Measurements from ENCODE around the gene SFXN5.

- TF ChIP-seq, protein P1, sequence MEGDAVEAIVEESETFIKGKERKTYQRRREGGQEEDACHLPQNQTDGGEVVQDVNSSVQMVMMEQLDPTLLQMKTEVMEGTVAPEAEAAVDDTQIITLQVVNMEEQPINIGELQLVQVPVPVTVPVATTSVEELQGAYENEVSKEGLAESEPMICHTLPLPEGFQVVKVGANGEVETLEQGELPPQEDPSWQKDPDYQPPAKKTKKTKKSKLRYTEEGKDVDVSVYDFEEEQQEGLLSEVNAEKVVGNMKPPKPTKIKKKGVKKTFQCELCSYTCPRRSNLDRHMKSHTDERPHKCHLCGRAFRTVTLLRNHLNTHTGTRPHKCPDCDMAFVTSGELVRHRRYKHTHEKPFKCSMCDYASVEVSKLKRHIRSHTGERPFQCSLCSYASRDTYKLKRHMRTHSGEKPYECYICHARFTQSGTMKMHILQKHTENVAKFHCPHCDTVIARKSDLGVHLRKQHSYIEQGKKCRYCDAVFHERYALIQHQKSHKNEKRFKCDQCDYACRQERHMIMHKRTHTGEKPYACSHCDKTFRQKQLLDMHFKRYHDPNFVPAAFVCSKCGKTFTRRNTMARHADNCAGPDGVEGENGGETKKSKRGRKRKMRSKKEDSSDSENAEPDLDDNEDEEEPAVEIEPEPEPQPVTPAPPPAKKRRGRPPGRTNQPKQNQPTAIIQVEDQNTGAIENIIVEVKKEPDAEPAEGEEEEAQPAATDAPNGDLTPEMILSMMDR (conservative IDR thresholded peaks at IDR 0.05) = no peak
- no peak for TF ChIP-seq EZH2 (IDR thresholded peaks at IDR 0.05; ENCODE audit: low read depth)
These were observed 16.5 kb downstream of the SFXN5 start for GRCh38 chr2:73054980-73055379.

Measured in PC-9 (cell line).